NOMO-1 treated with DMSO at 0.1 percent for 48 hours (cell line): ENCODE data around the gene HECTD1.
"Not testable (repeated sequence)": the region's sequence is repeated elsewhere in the genome, so short reads cannot be mapped to it uniquely, and the experiment has no call there.

Source experiments
- DNase-seq: peaks from one replicate; lab custom pipeline; 2025; ENCODE audit not compliant: unreplicated experiment; lab: John Stamatoyannopoulos, UW

The HECTD1 gene

GRCh38 chr14:31095817-31096216, 111.8 kb downstream of the HECTD1 start:
- DNase-seq: not testable (repeated sequence)

- not testable (repeated sequence) for DNase-seq
These were observed 113.4 kb downstream of the HECTD1 start for GRCh38 chr14:31093884-31094839.

GRCh38 chr14:31092160-31092708, 115.4 kb downstream of the HECTD1 start:
- DNase-seq: no peak

GRCh38 chr14:31090883-31091764, 116.5 kb downstream of the HECTD1 start:
- DNase-seq: peak; percentile 67

GRCh38 chr14:31086466-31086865, 121.1 kb downstream of the HECTD1 start:
- not testable (repeated sequence) for DNase-seq

- no peak for DNase-seq
These were observed 122.6 kb downstream of the HECTD1 start for GRCh38 chr14:31085027-31085426.

- no peak for DNase-seq
These were observed 123.2 kb downstream of the HECTD1 start for GRCh38 chr14:31084385-31084784.

GRCh38 chr14:31083781-31084180, 123.8 kb downstream of the HECTD1 start:
- DNase-seq: no peak

- no peak for DNase-seq
These were observed 127.1 kb downstream of the HECTD1 start for GRCh38 chr14:31080484-31080883.

- DNase-seq: no peak
These were observed 127.5 kb downstream of the HECTD1 start for GRCh38 chr14:31080056-31080455.

- DNase-seq: no peak
These were observed 128.8 kb downstream of the HECTD1 start for GRCh38 chr14:31078766-31079165.

- no peak for DNase-seq
These were observed 132.4 kb downstream of the HECTD1 start for GRCh38 chr14:31075144-31075543.

GRCh38 chr14:31071151-31071550, 136.4 kb downstream of the HECTD1 start:
- no peak for DNase-seq

GRCh38 chr14:31070431-31070830, 137.2 kb downstream of the HECTD1 start:
- DNase-seq: no peak

- no peak for DNase-seq
These were observed 138.2 kb downstream of the HECTD1 start for GRCh38 chr14:31069343-31069742.

- DNase-seq: peak; percentile 88
These were observed 139.4 kb downstream of the HECTD1 start for GRCh38 chr14:31068235-31068634.

- not testable (repeated sequence) for DNase-seq
These were observed 144.7 kb downstream of the HECTD1 start for GRCh38 chr14:31062908-31063307.

GRCh38 chr14:31060253-31060875, 147.2 kb downstream of the HECTD1 start:
- DNase-seq: no peak

GRCh38 chr14:31059152-31059924, 148.3 kb downstream of the HECTD1 start:
- peak; percentile 22 for DNase-seq

GRCh38 chr14:31057701-31058364, 149.8 kb downstream of the HECTD1 start:
- DNase-seq: no peak
